ENCODE measurements around the gene SPX.

SPX gene, protein sequence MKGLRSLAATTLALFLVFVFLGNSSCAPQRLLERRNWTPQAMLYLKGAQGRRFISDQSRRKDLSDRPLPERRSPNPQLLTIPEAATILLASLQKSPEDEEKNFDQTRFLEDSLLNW

GRCh38 chr12:21526053-21526452 is at the start of gene SPX:
Gene SPX (plus strand): TSS chr12:21526296. CDS start chr12:21526473, 177 bp downstream.
- no peak for DNase-seq (ENCODE audit: low read depth in 2 of 2)

DNA sequence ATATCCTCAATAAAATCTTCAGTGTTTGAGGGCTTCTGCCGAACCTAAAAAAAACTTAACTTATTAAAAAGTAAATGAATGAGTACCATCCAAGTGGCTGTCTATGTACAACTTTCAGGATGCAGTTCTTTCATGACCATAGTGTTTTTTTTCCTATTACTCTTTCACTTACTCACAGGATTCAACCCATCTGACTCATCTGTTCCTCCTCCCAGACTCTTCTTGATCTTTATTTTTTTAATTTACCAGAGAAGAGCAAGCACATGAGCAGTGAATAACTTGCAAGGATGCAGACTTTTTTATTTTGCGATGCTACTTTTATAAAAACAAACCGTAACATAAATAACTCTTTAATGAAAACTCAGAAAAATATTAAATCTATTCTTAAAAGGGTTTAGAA is 49.1 kb upstream of the SPX start:
- no peak for DNase-seq (ENCODE audit: low read depth in 2 of 2)

GRCh38 chr12:21478756-21479455 is 47.2 kb upstream of the SPX start:
- DNase-seq (ENCODE audit: low read depth in 2 of 2) = no peak

DNA sequence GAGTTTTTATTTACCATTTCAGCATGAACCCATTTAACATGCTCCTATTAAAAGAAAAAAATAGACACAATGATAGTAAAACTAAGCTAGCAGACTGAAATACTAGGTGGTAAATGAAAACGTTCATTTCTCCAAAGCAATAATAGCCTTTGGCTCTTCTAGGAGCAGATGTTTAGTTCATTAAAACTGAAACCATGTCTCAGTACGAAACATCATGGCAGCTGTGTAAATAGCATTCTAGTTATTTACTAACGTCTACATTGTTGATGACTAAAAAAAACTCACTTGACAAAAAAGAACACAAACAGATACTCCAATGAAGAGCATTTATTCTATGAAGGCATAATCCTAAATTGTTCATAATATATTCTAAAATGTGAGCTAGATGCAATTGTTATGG is 42.6 kb upstream of the SPX start:
- no peak for DNase-seq (ENCODE audit: low read depth in 2 of 2)

- no peak for DNase-seq (ENCODE audit: low read depth in 2 of 2)
These were observed 40.1 kb upstream of the SPX start for GRCh38 chr12:21485998-21486397.

- DNase-seq (ENCODE audit: low read depth in 2 of 2) = no peak
These were observed 26.3 kb upstream of the SPX start for GRCh38 chr12:21499765-21500164.

- no peak for DNase-seq (ENCODE audit: low read depth in 2 of 2)
These were observed 25.3 kb upstream of the SPX start for GRCh38 chr12:21500786-21501257.

- DNase-seq (ENCODE audit: low read depth in 2 of 2) = peak; percentile 80 to 82
These were observed 24.6 kb upstream of the SPX start, which contains the start of the genes GOLT1B and RECQL for GRCh38 chr12:21501258-21502163. Gene GOLT1B (plus strand): TSS chr12:21501789. CDS start chr12:21501924, 135 bp downstream. Gene RECQL (minus strand): TSS chr12:21501635. CDS start chr12:21499570, 2,065 bp downstream.

GRCh38 chr12:21502164-21502496 is 24.0 kb upstream of the SPX start:
- peak; percentile 4 to 9 for DNase-seq (ENCODE audit: low read depth in 2 of 2)

GRCh38 chr12:21502872-21503271 is 23.2 kb upstream of the SPX start:
- peak in 1 of 2 donors; percentile 1 for DNase-seq (ENCODE audit: low read depth in 2 of 2)

DNA sequence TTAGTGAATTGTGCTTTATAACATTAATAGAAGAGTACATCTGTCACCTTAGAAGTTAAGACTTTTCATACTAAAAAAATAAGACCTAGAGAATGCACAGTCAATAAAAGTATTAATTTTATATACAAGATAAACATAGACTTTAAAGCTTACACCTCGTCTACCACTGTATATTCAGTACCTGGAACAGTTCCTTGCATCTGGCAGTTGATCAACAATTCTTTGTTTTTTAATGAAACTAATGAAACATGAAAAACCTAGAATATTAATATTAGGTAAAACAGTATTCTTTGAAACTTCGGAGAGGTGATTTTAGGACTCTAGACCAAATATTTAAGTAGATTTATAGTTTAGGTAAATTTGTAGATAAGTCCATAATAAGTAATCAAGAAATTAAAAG is 20.2 kb upstream of the SPX start:
- no peak for DNase-seq (ENCODE audit: low read depth in 2 of 2)

DNA sequence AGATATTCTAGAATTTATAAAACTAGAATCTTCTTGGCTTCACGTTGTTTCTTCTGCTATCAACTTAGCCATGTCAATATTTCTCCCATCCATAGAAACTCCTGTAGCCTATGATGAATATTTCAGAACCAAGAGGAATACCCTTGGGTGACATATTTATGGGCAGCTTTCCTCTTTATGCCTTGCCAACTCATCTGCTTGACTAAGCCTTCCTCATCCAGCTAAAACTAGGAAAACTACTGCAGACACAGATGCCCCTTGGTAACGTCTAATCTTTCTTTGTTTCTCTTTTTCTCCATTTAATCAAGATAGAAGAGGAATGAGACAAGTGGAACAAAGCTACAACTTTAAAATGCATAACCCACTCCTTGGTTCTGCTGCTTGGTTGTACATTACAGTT is 18.2 kb upstream of the SPX start:
- no peak for DNase-seq (ENCODE audit: low read depth in 2 of 2)

DNA sequence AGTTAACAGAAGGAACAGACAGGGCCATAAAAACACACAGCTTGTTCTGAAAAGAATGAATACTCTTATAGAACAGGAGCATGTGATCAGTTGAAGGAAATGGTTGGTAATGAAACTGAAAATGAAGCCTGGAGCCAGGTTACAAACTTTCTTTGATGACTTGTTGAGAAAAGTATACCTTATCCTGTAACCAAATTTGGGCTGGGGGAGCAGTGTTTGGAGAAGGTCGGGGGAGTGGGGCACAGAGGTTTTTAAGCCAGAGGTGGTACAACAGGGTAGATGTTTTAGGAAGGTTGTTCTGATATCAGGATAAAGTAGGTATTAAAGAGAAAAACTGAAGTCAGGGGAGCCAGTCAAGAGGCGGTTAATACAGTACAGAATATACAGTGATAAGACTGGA is 16.3 kb upstream of the SPX start:
- no peak for DNase-seq (ENCODE audit: low read depth in 2 of 2)

DNA sequence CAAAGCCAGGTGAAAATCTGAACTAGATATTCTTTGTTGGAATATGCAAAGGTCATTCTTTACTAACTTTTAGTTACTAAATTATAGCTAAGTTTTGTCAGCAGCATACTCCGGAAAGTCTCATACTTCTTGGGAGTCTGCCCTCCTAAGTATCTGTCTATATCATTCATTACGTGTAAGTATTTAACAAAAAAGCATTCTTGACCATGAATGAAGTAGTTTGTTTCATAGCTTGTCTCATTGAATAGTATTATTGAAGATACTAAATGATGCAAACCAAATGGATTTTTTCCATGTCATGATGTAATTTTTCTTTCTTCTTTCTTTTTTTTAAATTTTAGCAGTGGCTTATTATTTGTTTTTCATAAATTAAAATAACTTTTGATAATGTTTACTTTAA is 9.8 kb upstream of the SPX start:
- no peak for DNase-seq (ENCODE audit: low read depth in 2 of 2)

DNA sequence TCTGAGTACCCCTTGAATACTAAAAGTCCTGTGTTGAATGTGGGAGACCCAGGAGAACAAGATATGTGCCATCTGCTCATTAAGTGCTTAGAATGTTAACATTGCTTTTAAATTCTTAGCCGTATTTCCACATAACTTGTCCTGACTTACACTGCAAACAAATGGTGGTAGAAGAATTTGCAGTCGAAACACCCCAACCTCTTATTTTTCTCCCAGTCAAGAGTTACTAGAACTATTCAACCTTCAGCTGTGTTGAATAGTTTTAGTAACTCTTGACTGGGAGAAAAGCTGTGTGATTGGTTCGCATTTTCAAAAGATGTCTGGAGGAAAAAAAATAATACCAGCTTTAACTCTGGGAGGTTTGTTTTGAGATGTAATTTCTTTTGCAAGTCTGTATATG is 7.6 kb upstream of the SPX start:
- DNase-seq (ENCODE audit: low read depth in 2 of 2) = no peak

GRCh38 chr12:21521541-21521940 is 4.6 kb upstream of the SPX start:
- DNase-seq (ENCODE audit: low read depth in 2 of 2) = no peak

- no peak for DNase-seq (ENCODE audit: low read depth in 2 of 2)
These were observed 2.9 kb upstream of the SPX start for GRCh38 chr12:21523148-21523547.

DNA sequence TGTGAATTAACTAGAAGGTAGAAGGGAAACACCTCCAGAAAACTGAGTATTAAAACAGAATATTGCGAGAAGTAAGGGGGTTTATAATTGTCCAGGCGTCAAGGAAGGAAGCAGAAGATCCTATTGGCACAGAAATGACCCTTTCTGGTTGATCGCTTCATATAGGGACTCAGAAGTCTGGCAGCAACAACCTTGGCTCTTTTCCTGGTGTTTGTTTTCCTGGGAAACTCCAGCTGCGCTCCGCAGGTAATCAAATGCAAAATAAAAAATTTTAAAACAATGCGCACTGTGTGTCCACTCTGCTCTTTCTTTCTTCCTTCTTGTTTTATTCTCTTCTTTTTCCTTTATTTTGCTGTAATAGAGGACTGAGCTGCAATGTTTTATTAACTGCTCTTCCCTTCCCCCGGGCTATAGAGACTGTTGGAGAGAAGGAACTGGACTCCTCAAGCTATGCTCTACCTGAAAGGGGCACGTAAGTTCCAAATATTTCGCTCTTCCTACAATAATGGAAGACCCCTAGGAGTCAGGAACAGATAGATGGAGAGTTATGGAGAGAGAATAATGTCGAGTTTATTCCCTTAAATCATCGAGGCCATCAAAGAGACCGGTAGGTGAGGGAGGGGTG is 737 bp downstream of the SPX start:
- DNase-seq (ENCODE audit: low read depth in 2 of 2) = no peak

DNA sequence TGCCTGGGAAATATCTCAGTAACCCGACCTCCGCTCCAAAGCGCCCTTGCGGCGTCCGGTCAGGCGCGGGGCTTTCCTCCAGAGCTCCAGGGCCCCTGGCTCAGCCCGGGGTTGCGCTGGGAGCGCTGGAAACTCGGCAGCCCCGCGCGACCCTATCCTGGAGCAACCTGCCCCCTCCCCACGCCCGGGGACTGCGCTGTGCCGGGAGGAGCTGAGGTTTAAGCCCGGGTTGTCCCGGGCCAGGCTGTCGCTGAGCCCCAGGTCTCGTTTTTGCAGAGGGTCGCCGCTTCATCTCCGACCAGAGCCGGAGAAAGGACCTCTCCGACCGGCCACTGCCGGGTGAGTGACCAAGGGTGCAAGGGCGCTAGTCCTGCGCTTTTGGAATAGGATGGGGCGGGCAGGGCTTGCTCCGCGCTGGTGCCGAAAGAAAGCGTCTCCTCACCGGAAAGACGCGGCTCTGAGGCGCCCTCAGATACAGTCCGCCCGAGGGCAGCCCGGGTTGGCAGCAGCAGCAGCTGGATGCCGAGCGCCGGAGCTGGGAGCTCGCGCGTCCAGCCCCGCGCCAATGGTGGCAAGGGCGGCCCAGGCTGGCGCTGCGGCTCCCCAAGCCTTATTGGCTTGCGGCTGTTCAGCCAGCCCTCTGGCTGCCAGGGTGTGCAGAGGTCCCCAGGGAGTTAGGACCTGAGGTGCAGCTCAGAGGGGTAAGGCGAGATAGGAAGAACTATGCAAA is 1.5 kb downstream of the SPX start:
- peak; percentile 41 to 47 for DNase-seq (ENCODE audit: low read depth in 2 of 2)

DNA sequence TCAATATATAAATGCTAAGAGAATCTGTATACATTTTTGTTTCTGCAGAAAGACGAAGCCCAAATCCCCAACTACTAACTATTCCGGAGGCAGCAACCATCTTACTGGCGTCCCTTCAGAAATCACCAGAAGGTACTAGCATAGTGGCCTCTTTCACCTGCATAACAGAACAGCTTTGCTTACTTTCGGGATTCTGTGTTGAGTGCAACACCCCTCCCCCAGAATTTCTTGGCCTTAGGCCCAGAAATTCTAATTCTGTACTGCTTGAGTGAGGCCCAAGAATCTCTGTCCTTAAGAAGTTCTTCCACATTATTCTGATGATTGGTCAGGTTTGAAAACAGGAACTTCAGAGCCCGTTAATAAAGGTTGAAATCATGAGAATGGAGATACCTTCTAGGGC is 2.9 kb downstream of the SPX start:
- DNase-seq (ENCODE audit: low read depth in 2 of 2) = no peak

GRCh38 chr12:21529456-21529855 is 3.4 kb downstream of the SPX start:
- DNase-seq (ENCODE audit: low read depth in 2 of 2) = no peak
